ENCODE measurements around the gene PARG.

PARG gene

DNA sequence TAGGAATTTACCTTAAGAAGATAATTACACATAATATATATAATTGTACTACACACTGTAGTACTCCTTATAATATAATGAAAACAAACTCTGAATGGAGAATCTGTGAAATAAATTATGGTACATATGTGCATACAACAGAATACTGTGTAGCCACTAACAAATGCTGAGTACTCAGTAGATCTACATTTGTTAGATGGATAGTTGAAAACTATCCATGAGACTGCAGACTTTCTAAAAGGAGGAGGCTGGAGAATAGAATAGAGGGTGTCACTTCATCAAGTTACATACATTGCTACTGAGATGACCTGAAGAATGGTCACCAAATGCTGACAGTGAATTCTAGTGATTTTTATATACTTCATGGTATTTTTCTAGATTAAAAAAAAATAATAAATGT lies 111.0 kb downstream of the PARG start:
- H3K27ac ChIP-seq, result no peak overlapping the region
- TF ChIP-seq, protein P1, sequence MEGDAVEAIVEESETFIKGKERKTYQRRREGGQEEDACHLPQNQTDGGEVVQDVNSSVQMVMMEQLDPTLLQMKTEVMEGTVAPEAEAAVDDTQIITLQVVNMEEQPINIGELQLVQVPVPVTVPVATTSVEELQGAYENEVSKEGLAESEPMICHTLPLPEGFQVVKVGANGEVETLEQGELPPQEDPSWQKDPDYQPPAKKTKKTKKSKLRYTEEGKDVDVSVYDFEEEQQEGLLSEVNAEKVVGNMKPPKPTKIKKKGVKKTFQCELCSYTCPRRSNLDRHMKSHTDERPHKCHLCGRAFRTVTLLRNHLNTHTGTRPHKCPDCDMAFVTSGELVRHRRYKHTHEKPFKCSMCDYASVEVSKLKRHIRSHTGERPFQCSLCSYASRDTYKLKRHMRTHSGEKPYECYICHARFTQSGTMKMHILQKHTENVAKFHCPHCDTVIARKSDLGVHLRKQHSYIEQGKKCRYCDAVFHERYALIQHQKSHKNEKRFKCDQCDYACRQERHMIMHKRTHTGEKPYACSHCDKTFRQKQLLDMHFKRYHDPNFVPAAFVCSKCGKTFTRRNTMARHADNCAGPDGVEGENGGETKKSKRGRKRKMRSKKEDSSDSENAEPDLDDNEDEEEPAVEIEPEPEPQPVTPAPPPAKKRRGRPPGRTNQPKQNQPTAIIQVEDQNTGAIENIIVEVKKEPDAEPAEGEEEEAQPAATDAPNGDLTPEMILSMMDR (IDR thresholded peaks at IDR 0.05), result no peak
- TF ChIP-seq ZFX (IDR thresholded peaks at IDR 0.05; ENCODE audit: borderline replicate concordance), result no peak

DNA sequence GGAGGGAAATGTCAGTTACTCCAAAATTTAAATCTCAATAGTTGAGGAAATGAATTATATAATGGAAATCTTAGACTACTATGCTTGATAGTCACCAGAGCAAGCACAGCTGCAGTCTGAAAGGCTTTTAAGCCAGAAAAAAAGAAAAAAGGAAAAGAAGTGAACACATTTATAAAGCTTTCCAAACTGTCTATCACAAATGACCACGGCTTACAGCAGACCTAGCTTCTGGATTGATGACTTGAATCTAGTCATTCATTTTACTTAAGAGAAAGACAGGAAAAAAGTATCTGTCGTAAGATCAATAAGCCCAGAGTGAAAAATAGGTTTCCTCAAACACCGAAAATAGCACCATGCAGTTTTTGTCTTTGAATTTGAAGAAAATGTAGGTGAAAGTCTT lies 111.8 kb downstream of the PARG start:
- TF ChIP-seq ZFX (IDR thresholded peaks at IDR 0.05; ENCODE audit: borderline replicate concordance), result no peak
- H3K27ac ChIP-seq, result no peak overlapping the region

DNA sequence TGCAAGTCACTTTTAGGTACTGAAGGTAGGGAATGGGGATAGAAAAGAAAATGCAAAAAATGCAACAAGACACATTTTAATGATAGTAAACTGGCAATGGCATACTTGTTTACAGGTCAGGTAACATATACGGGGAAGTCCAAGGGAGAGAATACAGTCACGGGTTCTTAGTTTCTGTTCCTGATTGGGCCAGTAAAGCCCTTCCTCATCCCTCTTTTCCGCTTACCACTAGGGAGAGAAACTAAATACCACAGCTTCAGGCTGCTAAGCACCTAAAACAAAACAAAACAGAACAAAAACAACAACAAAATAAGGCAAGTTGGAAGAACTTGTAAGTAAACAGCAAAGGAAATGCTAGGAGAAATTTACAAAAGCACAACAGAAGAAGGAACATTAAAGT lies 114.5 kb downstream of the PARG start:
- H3K27ac ChIP-seq, result no peak overlapping the region
- no peak for TF ChIP-seq ZFX (IDR thresholded peaks at IDR 0.05; ENCODE audit: borderline replicate concordance)
- TF ChIP-seq, protein P1 (IDR thresholded peaks at IDR 0.05), result no peak

DNA sequence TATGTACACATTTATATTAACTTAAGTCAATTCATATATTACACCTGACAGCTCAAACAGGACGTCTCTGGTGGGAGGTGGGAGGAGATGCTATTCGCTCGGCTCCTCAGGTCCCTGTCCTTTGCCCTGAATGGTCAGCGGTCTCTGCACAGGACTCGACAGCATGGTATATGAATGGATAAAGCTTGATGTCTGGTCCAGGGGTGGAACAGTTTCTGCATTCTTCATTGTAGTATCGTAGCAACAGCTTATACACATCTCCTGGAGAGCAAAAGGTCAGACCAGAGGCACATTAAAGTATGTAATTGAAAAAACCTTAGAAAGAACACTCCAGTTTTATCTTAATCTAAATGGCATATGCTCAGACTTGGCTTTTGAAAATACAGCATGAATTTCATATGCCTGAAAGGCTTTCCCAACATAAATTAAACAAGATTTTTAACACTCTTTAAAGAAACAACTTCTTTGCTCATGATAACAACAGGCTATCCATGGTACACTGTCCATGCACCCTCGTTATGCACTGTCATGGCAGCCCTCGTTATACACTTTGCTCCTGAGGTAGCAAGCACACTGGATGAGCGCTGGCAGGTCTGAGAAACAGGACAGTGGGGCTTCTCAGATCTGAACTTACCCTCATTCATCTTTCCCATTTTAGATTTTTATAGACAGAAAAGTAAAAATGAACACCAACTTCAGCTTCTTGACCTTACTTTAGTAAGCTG lies 122.4 kb downstream of the PARG start:
- TF ChIP-seq, protein P1 (IDR thresholded peaks at IDR 0.05), result no peak
- TF ChIP-seq ZFX (IDR thresholded peaks at IDR 0.05; ENCODE audit: borderline replicate concordance), result no peak

DNA sequence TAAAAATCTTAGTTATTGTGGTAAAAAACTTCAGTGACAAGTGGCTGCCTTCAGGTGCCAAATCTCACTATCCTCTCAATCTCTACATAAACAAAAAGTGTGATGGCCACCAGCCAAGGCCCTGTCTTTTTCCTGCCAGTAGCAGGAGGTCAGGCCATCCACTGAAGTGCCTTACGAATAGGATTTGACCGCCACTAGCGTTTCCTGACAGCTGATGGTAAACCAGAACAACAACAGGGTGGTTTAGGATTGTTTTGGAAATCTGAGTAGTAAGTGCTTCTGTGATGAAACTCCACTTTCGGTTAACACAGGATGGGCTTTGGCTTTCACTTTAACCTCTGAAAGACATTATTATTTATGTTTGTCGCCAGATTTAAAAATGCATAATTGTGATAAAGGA lies 124.0 kb downstream of the PARG start:
- no peak overlapping the region for H3K27ac ChIP-seq
- TF ChIP-seq, protein P1 (IDR thresholded peaks at IDR 0.05), result no peak
- TF ChIP-seq ZFX (IDR thresholded peaks at IDR 0.05; ENCODE audit: borderline replicate concordance), result no peak

More for the DNA sequence above, 122.4 kb downstream of the PARG start:
- H3K27ac ChIP-seq, result no peak overlapping the region

DNA sequence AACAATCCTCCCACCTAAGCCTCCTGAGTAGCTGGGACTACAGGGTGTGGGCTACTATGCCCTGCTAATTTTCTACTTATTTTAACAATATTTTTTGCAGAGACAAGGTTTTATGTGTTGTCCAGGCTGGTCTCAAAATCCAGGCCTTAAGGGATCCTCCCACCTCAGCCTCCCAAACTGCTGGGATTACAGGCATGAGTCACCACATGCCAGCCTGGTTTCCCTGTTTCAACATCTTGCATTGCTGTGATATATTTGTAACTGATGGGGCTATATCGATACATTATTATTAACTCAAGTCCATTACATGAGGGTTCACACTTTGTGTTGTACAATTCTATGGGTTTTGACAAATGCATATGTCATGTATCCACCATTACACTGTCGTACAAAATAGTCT lies 137.8 kb downstream of the PARG start:
- TF ChIP-seq, protein P1 (IDR thresholded peaks at IDR 0.05), result no peak
- TF ChIP-seq ZFX (IDR thresholded peaks at IDR 0.05; ENCODE audit: borderline replicate concordance), result no peak
- H3K27ac ChIP-seq, result no peak overlapping the region

DNA sequence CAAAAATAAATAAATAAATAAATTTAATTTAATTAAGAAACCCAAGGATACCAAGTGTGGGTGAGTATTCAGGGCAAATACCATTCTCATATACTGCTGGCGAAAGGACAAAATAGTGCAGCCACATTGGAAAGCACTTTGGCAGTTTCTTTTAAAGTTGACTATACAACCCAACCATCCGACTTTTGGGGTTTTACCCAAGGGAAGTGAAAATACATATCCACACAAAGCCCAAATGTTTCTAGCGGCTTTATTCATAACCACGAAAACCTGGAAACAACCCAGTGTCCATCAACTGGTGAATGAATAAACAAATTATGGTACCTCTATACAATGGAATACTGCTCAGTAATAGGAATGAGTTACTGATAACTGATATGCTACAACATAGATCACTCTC lies 143.6 kb downstream of the PARG start:
- H3K27ac ChIP-seq, result no peak overlapping the region

More for the DNA sequence above, 143.6 kb downstream of the PARG start:
- TF ChIP-seq ZFX (IDR thresholded peaks at IDR 0.05; ENCODE audit: borderline replicate concordance), result no peak
- TF ChIP-seq, protein P1 (IDR thresholded peaks at IDR 0.05), result no peak

Measured in 22Rv1 (cell line).